ENCODE measurements around the gene EEF1E1.

GRCh38 chr6:8090650-8091049 lies 11.7 kb downstream of the EEF1E1 start:
- TF ChIP-seq CTCF (conservative IDR thresholded peaks at IDR 0.05 in 1 of 2, IDR thresholded peaks at IDR 0.05 in 1 of 2; ENCODE audit: low read depth in 1 of 2, low read length in 2 of 2) (no peak), EZH2 (IDR thresholded peaks at IDR 0.05; ENCODE audit: low read length, missing control alignments) (no peak)

Measured in fibroblast of lung (primary cell).